Cardiac fibroblast (primary cell): Measurements from ENCODE around the gene STX4.

Experiments
- DNase-seq, 2 donors: peaks; one replicate each; pipeline versions ENCODE4 v3.0.0 to v3.0.0-alpha.2; 2010; ENCODE audit warnings: low read depth in 2 of 2
- H3K4me3 ChIP-seq, 2 donors: replicated peaks in 1 of 2; 1 replicate in 1 of 2; 2 replicates in 1 of 2; pipeline ENCODE4 v1.5.1; 2011; ENCODE audit warnings: low read depth in 2 of 2, low read length in 2 of 2, mild to moderate bottlenecking in 2 of 2, moderate library complexity in 1 of 2
- TF ChIP-seq, protein P1 (sequence below): IDR thresholded peaks from one replicate; pipeline ENCODE4 v1.5.1; 2011; ENCODE audit warnings: low read depth, mild to moderate bottlenecking, low read length, inconsistent platforms

STX4 gene

DNA sequence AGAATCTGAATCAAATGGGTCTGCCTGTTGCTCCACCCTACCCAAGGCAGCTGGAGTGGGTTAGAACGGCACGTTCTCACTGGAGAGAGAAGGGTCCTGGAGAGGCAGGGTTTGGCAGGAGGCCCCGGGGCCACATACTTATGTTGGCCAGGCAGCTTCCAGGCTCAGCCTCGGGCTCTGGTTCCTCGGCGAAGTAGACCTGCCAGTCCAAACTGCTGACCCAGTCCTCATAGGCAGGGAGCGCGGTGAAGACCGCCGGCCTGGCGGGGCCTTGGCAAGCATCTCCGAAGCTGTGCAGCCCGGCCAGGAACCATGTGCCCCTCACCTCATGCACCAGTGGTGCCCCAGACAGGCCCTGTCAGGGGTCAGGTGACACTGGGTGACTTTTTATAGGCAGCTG is 50.6 kb downstream of the STX4 start:
- H3K4me3 ChIP-seq, result no peak overlapping the region
- TF ChIP-seq, protein P1, sequence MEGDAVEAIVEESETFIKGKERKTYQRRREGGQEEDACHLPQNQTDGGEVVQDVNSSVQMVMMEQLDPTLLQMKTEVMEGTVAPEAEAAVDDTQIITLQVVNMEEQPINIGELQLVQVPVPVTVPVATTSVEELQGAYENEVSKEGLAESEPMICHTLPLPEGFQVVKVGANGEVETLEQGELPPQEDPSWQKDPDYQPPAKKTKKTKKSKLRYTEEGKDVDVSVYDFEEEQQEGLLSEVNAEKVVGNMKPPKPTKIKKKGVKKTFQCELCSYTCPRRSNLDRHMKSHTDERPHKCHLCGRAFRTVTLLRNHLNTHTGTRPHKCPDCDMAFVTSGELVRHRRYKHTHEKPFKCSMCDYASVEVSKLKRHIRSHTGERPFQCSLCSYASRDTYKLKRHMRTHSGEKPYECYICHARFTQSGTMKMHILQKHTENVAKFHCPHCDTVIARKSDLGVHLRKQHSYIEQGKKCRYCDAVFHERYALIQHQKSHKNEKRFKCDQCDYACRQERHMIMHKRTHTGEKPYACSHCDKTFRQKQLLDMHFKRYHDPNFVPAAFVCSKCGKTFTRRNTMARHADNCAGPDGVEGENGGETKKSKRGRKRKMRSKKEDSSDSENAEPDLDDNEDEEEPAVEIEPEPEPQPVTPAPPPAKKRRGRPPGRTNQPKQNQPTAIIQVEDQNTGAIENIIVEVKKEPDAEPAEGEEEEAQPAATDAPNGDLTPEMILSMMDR, result no peak
- DNase-seq, result no peak

DNA sequence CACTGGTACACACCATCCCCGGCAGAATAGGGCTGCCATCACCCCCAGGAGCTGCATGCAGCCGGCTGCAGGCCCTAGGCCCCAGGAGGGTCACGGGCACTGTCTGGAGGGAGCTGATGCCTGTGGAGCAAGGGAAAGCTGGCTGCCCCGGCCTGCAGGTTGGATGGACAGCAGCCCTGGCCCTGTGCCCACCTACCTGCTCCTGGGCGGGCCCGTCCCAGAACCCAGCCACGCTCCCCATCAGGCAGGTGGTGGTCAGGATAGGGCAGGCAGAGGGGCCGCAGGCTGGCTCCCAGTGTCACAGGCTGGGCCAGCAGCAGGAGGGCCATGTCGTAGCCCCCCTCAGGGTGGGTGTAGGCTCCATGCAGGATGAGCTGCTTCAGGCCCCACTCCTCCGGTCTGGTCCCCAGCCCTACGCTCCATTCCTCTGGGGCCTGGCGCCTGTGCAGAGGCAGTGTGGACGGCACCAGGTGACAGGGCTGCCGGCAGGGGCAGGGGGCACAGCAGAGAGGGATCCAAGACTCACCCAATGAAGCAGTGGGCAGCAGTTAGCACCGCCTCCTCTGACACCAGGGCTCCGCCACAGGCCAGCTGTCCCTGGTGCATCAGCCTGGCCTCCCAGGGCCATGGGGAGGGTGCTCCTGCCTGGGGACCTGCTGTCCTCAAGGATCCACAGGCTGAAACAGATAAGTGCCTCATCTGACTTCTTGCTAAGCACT is 51.4 kb downstream of the STX4 start:
- TF ChIP-seq, protein P1, result no peak
- no peak overlapping the region for H3K4me3 ChIP-seq
- DNase-seq, result no peak

DNA sequence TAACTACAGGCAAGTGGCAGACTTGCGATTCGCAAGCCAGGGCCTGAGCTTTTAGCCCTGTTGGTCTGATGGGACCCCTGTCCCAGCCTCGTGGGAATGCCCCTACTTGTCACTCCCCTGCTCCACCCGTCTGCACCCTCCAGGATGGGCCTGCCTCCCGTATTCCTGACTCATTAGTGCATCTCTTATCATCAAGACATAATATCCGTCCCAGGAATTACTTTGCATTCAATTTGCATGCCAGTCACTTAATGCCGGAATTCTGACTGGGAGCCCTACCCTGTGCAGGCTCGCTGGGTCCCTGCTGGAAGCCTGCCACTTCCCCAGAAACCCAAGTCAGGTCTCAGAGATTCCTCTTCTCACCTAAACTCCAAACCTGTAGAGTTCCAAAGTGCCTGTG is 52.1 kb downstream of the STX4 start:
- TF ChIP-seq, protein P1, result no peak
- no peak overlapping the region for H3K4me3 ChIP-seq
- no peak for DNase-seq

DNA sequence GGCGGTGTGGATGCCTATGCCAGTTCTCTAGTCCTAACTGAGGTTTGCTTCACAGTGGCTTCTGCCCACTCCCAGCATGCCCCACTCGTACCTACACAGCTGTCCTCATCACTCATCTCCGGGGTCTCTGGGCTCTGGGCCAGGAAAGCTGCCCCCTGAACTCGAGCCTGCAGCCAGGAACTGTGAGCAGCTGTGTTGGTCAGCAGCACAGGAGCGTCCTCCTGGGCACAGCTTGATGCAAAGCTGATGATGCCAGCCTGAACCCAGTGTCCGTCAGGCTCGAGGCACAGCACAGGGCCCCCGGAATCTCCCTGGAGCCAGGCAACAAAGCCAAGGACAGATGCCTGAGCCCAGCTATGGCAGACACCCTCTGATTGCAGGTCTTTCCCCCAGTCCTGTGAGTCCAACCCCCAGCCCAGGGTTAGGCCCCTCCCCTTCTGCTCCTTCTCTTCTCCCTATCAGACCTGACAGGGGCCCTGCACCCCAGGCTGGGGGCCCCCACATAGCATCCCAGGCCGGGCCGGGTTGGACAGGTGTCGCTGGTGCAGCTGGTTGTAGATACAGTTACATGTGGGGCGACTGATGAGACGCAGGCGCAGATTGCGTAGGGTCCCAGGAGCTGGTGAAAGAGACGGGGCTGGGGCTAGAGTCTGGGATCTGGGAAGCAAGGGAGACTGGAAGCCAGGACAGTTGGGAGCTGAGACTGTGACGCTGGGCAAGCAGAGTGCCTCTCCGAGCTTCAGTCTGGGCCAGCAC is 52.7 kb downstream of the STX4 start:
- TF ChIP-seq, protein P1, result no peak
- DNase-seq, result no peak
- H3K4me3 ChIP-seq, result no peak overlapping the region

DNA sequence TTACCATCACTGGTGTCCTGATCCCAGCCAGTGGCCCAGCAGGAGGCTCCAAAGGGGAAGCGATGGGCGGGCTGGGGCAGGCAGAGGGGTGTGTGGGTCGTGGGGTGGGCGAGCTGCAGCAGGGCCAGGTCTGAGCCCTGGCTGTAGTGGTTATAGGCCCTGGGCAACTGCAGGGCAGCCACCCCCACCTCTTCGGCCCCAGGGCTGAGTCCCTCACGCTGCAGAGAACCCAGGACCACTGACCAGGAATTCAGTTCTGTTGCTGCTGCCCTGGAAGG is 53.2 kb downstream of the STX4 start:
- TF ChIP-seq, protein P1, result no peak
- no peak overlapping the region for H3K4me3 ChIP-seq
- no peak for DNase-seq

DNA sequence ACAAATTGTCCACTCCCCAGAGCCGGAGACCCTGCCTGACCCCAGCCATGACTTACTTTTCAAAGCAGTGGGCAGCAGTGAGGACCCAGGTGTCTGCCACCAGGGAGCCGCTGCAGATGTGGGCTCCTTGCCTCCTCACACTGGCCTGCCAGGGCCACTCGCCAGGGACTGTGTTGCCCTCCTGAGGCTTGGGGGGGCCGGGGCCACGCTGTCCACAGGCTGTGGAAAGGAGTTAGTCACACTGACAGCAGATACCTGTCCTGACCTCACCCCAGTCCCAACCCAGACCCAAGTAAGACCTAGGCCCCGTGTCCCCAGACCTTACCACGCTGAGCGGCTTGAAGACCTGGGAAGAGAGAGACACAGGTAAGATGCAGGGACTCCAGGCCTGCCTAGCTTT is 54.1 kb downstream of the STX4 start:
- TF ChIP-seq, protein P1, result no peak
- H3K4me3 ChIP-seq, result no peak overlapping the region
- DNase-seq, result no peak
